ENCODE data around the gene CAMK2A. TPM values are rescaled to one million over a fixed set of nuclear protein-coding genes. Genes with fewer than 3 reads are reported as not detected.

Gene CAMK2A
- total and polyA plus RNA-seq, 7 donors, result 0.44 to 2.1 (median 0.64) TPM; not detected in 1

GRCh38 chr5:150229571-150229970 lies 60.0 kb downstream of the CAMK2A start:
- no peak for TF ChIP-seq POLR2A (IDR thresholded peaks at IDR 0.05)
- intact Hi-C loops (cut with DNase I), result no loop called here
- no peaks in the 10 kb centered on the region for H3K9me3 ChIP-seq
- DNase-seq, result no peak
- no peaks in the 10 kb centered on the region for H3K36me3 ChIP-seq
- no peaks in the 10 kb centered on the region for H3K27me3 ChIP-seq
- 76 to 87% methylated on average over 3 of the region's 3 CpGs for WGBS, 2 donors
- H3K27ac ChIP-seq, result no peak overlapping the region
- H3K4me3 ChIP-seq, result no peak overlapping the region
- H3K4me1 ChIP-seq, result no peaks in the 10 kb centered on the region

DNA sequence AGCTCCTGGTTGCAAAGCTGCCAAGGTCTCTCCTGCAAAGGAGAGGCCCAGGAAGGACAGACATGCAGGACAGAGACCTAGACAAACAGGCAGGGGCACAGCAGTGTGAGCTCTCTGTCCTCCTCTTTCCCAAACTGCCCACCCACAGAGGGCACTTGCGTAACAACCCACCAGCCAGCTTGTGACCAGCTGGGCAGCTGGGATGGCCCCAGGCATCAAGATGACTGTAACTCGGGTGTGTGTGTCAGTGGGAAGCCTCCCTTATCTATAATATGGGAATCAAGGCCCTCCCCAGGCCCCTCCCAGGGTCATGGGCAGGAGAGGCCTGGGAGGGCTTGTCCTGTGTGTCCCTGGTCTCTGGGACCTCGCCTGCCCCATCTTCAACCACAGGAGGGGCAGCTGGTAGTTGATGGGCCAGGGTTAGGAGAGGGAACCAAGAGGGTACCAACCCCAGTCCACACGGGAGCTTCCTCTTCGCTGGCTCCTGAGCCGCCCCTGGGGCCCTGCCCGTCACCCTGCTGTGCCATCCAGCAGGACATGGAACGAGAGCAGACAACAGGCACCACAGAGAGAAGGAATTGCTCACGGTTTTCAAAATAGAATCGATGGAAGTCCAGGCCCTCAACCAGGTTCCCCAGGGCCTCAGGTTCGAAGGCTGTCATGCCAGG lies 61.8 kb downstream of the CAMK2A start:
- Histone ChIP-seq H3K9me3 (no peaks in the 10 kb centered on the region), H3K4me3 (no peak overlapping the region), H3K36me3 (no peaks in the 10 kb centered on the region), H3K4me1 (no peaks in the 10 kb centered on the region), H3K27me3 (no peaks in the 10 kb centered on the region), H3K27ac (no peak overlapping the region)
- intact Hi-C loops (cut with DNase I), result no loop called here
- DNase-seq, result no peak
- WGBS, 2 donors, result 80 to 86% methylated on average over 11 of the region's 11 CpGs
- no peak for TF ChIP-seq POLR2AphosphoS5 (IDR thresholded peaks at IDR 0.05)
- no peak for TF ChIP-seq CTCF (IDR thresholded peaks at IDR 0.05)
- TF ChIP-seq EP300 (IDR thresholded peaks at IDR 0.05), result no peak
- TF ChIP-seq POLR2A (IDR thresholded peaks at IDR 0.05), result no peak

GRCh38 chr5:150227036-150227435 lies 62.5 kb downstream of the CAMK2A start:
- intact Hi-C loops (cut with DNase I), result no loop called here
- Histone ChIP-seq H3K4me3 (no peak overlapping the region), H3K4me1 (no peaks in the 10 kb centered on the region), H3K27me3 (no peaks in the 10 kb centered on the region), H3K9me3 (no peaks in the 10 kb centered on the region), H3K36me3 (no peaks in the 10 kb centered on the region), H3K27ac (no peak overlapping the region)
- 94 to 95% methylated on average over 5 of the region's 5 CpGs for WGBS, 2 donors
- no peak for TF ChIP-seq POLR2AphosphoS5 (IDR thresholded peaks at IDR 0.05)
- no peak for TF ChIP-seq CTCF (IDR thresholded peaks at IDR 0.05)
- TF ChIP-seq EP300 (IDR thresholded peaks at IDR 0.05), result no peak
- no peak for TF ChIP-seq POLR2A (IDR thresholded peaks at IDR 0.05)
- peak; percentile 42 for DNase-seq

- intact Hi-C loops (cut with DNase I), result no loop called here
Observed at GRCh38 chr5:150224483-150225027, 65.0 kb downstream of the CAMK2A start.

DNA sequence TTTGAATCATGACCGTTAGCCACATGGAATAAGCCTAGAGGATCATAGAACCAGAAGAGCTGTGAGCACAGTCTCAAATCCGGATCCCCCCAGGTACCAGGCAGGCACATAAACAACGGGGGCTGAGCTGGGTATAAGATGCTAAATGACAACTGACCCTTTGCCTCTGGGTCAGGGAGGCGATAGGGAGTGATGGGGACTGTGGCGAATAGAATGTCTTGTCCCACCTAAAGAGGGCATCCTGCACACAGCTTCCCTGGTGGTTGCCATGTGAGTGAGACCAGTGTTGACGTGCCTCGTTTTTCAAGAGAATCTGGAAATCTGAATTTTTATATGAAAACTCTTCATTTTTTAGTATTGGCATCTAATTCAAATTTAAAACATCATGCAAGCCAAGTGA lies 66.1 kb downstream of the CAMK2A start:
- Histone ChIP-seq H3K4me3 (no peak overlapping the region), H3K27me3 (no peaks in the 10 kb centered on the region), H3K36me3 (no peaks in the 10 kb centered on the region), H3K9me3 (no peaks in the 10 kb centered on the region), H3K27ac (no peak overlapping the region), H3K4me1 (no peaks in the 10 kb centered on the region)
- intact Hi-C loops (cut with DNase I), result no loop called here
- TF ChIP-seq EP300 (IDR thresholded peaks at IDR 0.05) (no peak), CTCF (IDR thresholded peaks at IDR 0.05) (no peak), POLR2A (IDR thresholded peaks at IDR 0.05) (no peak), POLR2AphosphoS5 (IDR thresholded peaks at IDR 0.05) (no peak)
- DNase-seq, result no peak
- 90 to 91% methylated on average over 7 of the region's 7 CpGs for WGBS, 2 donors

More at GRCh38 chr5:150224483-150225027, 65.0 kb downstream of the CAMK2A start:
- Histone ChIP-seq H3K4me3 (no peak overlapping the region), H3K4me1 (no peaks in the 10 kb centered on the region), H3K9me3 (no peaks in the 10 kb centered on the region), H3K27me3 (no peaks in the 10 kb centered on the region), H3K36me3 (no peaks in the 10 kb centered on the region), H3K27ac (no peak overlapping the region)
- no peak for DNase-seq
- TF ChIP-seq CTCF (IDR thresholded peaks at IDR 0.05) (no peak), EP300 (IDR thresholded peaks at IDR 0.05) (no peak), POLR2A (IDR thresholded peaks at IDR 0.05) (no peak), POLR2AphosphoS5 (IDR thresholded peaks at IDR 0.05) (no peak)
- WGBS, 2 donors, result 68 to 79% methylated on average over 8 of the region's 8 CpGs

Data from sigmoid colon (tissue), 7 donors.